HCT116 (cell line): ENCODE results near the gene PTGR3. TPM values are rescaled to one million over a fixed set of nuclear protein-coding genes. Genes with fewer than 3 reads are reported as not detected.
A peak's percentile ranks its signal among the peaks of the same experiment; 100 is the strongest.

Experiments used
- ATAC-seq: fragments of 200-7000 bp; cut with Tn5 transposase; 2 replicates; pipeline ENCODE4 v1.9.1; 2020; ENCODE audit warnings: mild to moderate bottlenecking, moderate library complexity
- BruUV-seq: library from RNA; stranded (reverse); fragments of 400-500 nt; replicated peaks from 2 replicates; lab custom pipeline; 2021; lab: Mats Ljungman, UMichigan
- CTCF ChIA-PET: fragments of 300-600 bp; sonication (Branson Sonifier 250); formaldehyde crosslinking; loops from one replicate; lab custom pipeline; 2021; ENCODE audit warnings: antibody characterized with exemption; lab: Charles Lee
- POLR2A ChIA-PET: fragments of 300-600, 350-600 bp; sonication (Branson Sonifier 250); formaldehyde crosslinking; loops from one replicate; lab custom pipeline; 2021; ENCODE audit warnings: antibody characterized with exemption; lab: Charles Lee
- RAD21 ChIA-PET, 2 experiments: fragments of 300-600 bp; sonication (Branson Sonifier 250); formaldehyde crosslinking; loops; one replicate each; lab custom pipeline; 2023; ENCODE audit warnings: low total read pairs in 2 of 2; ENCODE audit not compliant: uncharacterized antibody in 2 of 2, unreplicated experiment in 2 of 2, low non-redundant PET in 1 of 2; lab: Charles Lee
- DNase-seq: peaks from one replicate; pipeline ENCODE4 v3.0.0-alpha.2; 2010; ENCODE audit warnings: low read depth, low spot score
- H2AFZ ChIP-seq: fragments of 200-600 bp; shearing (Covaris generic), sonication (generic); 2 replicates; pipeline ENCODE4 v1.6.1; 2017; ENCODE audit warnings: low read depth, mixed run types, mixed read lengths, antibody characterized with exemption, low read length; ENCODE audit not compliant: poor library complexity, severe bottlenecking
- H3K27ac ChIP-seq: 2 replicates; pipeline ENCODE4 v1.5.1; 2012; ENCODE audit warnings: low read depth, low read length
- H3K27me3 ChIP-seq: fragments of 200-600 bp; sonication (generic); 2 replicates; pipeline ENCODE4 v1.6.1; 2016; ENCODE audit warnings: mixed run types, low read length, mixed read lengths; ENCODE audit not compliant: insufficient read depth
- H3K36me3 ChIP-seq, 2 experiments: fragments of 200-500 bp in 1 of 2; fragments of 200-600 bp in 1 of 2; sonication (Bioruptor generic) in 1 of 2; sonication (generic) in 1 of 2; 2 replicates each; pipeline versions ENCODE4 v1.5.1 to v1.6.1; 2014 to 2016; ENCODE audit warnings: low read length in 2 of 2, inconsistent platforms in 1 of 2, mixed read lengths in 1 of 2, mixed run types in 1 of 2; ENCODE audit not compliant: insufficient read depth in 2 of 2, control insufficient read depth in 1 of 2
- H3K4me1 ChIP-seq, 2 experiments: fragments of 200-600 bp in 1 of 2; sonication (generic) in 1 of 2; 2 replicates each; pipeline versions ENCODE4 v1.5.1 to v1.6.1; 2012 to 2017; ENCODE audit warnings: low read length in 2 of 2, inconsistent platforms in 1 of 2, mild to moderate bottlenecking in 1 of 2, mixed read lengths in 1 of 2, mixed run types in 1 of 2, moderate library complexity in 1 of 2; ENCODE audit not compliant: insufficient read depth in 2 of 2, control insufficient read depth in 1 of 2
- H3K4me2 ChIP-seq: fragments of 200-600 bp; sonication (generic); 2 replicates; pipeline ENCODE4 v1.6.1; 2017; ENCODE audit warnings: mixed run types, low read length, mixed read lengths
- H3K4me3 ChIP-seq, 2 experiments: fragments of 200-600 bp in 1 of 2; sonication (generic) in 1 of 2; replicated peaks in 1 of 2; 2 replicates each; pipeline ENCODE4 v1.5.1; 2011 to 2016; ENCODE audit warnings: low read length in 2 of 2, control low read depth in 1 of 2, low read depth in 1 of 2, mild to moderate bottlenecking in 1 of 2, mixed read lengths in 1 of 2, mixed run types in 1 of 2
- H3K79me2 ChIP-seq: fragments of 200-600 bp; sonication (generic); 2 replicates; pipeline ENCODE4 v1.6.1; 2017; ENCODE audit warnings: mild to moderate bottlenecking, mixed run types, low read length, moderate library complexity, mixed read lengths; ENCODE audit not compliant: insufficient read depth
- H3K9ac ChIP-seq: fragments of 200-600 bp; sonication (generic); 2 replicates; pipeline ENCODE4 v1.6.1; 2016; ENCODE audit warnings: low read length, mixed read lengths
- H3K9me2 ChIP-seq: fragments of 200-600 bp; sonication (generic), shearing (Covaris generic); 2 replicates; pipeline ENCODE4 v1.6.1; 2017; ENCODE audit warnings: mixed run types, mild to moderate bottlenecking, moderate library complexity; ENCODE audit not compliant: insufficient read depth
- H3K9me3 ChIP-seq, 2 experiments: fragments of 200-500 bp in 1 of 2; fragments of 200-600 bp in 1 of 2; sonication (Bioruptor generic) in 1 of 2; sonication (generic) in 1 of 2; 2 replicates each; pipeline ENCODE4 v1.6.1; 2014 to 2017; ENCODE audit warnings: low read length in 2 of 2, mixed read lengths in 2 of 2, inconsistent platforms in 1 of 2, low read depth in 1 of 2, mild to moderate bottlenecking in 1 of 2, mixed run types in 1 of 2, moderate library complexity in 1 of 2; ENCODE audit not compliant: control insufficient read depth in 1 of 2, insufficient read depth in 1 of 2
- H4K20me1 ChIP-seq: fragments of 200-600 bp; sonication (generic), shearing (Covaris generic); 2 replicates; pipeline ENCODE4 v1.6.1; 2017; ENCODE audit warnings: mixed run types, mild to moderate bottlenecking, moderate library complexity; ENCODE audit not compliant: insufficient read depth
- ATF3 ChIP-seq: IDR thresholded peaks from 2 replicates; pipeline ENCODE4 v1.6.1; 2012
- ELF1 ChIP-seq: IDR thresholded peaks from 2 replicates; pipeline ENCODE4 v1.6.1; 2012; ENCODE audit warnings: low read depth, borderline replicate concordance
- EZH2 ChIP-seq: fragments of 200-600 bp; sonication (generic); IDR thresholded peaks from 2 replicates; pipeline ENCODE4 v1.6.1; 2017; ENCODE audit warnings: antibody characterized with exemption, mixed run types
- JUND ChIP-seq: IDR thresholded peaks from 2 replicates; pipeline ENCODE4 v1.6.1; 2012
- MAX ChIP-seq: IDR thresholded peaks from 2 replicates; pipeline ENCODE4 v1.6.1; 2012
- POLR2A ChIP-seq: IDR thresholded peaks from 2 replicates; pipeline ENCODE4 v1.7.0; 2011; ENCODE audit warnings: borderline replicate concordance; ENCODE audit not compliant: insufficient read depth, insufficient read length; ENCODE audit errors: extremely low read depth
- SP1 ChIP-seq: IDR thresholded peaks from 2 replicates; pipeline ENCODE4 v1.6.1; 2012; ENCODE audit warnings: low read depth
- ZFX ChIP-seq: fragments of 450-650 bp; IDR thresholded peaks from 2 replicates; pipeline ENCODE4 v1.6.1; 2017
- ZNF274 ChIP-seq: fragments of 200-500 bp; sonication (Bioruptor generic); IDR thresholded peaks from 2 replicates; pipeline ENCODE4 v1.6.1; 2014; ENCODE audit warnings: mild to moderate bottlenecking, low read depth, low read length, inconsistent platforms
- intact Hi-C: fragments of 100-400 bp; cut with micrococcal nuclease; formaldehyde crosslinking; loops from 2 replicates; pipeline ENCODE4 v1.10.0; 2022
- total RNA-seq: library from RNA; stranded (reverse); gene quantifications from one replicate; pipeline ENCODE4 v1.2.1, GENCODE V29; 2021; ENCODE audit not compliant: unreplicated experiment

Gene PTGR3
- total RNA-seq, 1 experiment from 2014 or later: 25.3 TPM

GRCh38 chr18:75209129-75209950, at the start of gene PTGR3 (continued):
- TF ChIP-seq ATF3: no peak
- peak; percentile 40 for TF ChIP-seq SP1
- TF ChIP-seq ELF1: no peak
- no peak for TF ChIP-seq EZH2
- TF ChIP-seq POLR2A: no peak
- peak; percentile 52 for TF ChIP-seq MAX
- TF ChIP-seq JUND: no peak

- TF ChIP-seq SP1 (no peak), JUND (no peak), ZFX (no peak), ZNF274 (no peak)
- BruUV-seq: no TSS peak
- POLR2A ChIA-PET: no interaction called here
Observed at GRCh38 chr18:75257605-75258004, 48.7 kb upstream of the PTGR3 start.

More at GRCh38 chr18:75257605-75258004, 48.7 kb upstream of the PTGR3 start:
- Histone ChIP-seq H4K20me1 (no peaks in the 10 kb centered on the region), H3K4me1 (no peaks in the 10 kb centered on the region), H3K9me2 (no peaks in the 10 kb centered on the region), H3K79me2 (no peaks in the 10 kb centered on the region), H3K27ac (no peak overlapping the region), H2AFZ (no peak overlapping the region), H3K27me3 (no peaks in the 10 kb centered on the region), H3K4me2 (no peak overlapping the region), H3K4me3 (no peak overlapping the region), H3K9ac (no peak overlapping the region), H3K9me3 (no peaks in the 10 kb centered on the region), H3K36me3 (no peaks in the 10 kb centered on the region)
- intact Hi-C loops: no loop called here
- no peak for ATAC-seq
- ChIA-PET CTCF (no interaction called here), RAD21 (no interaction called here)
- no peak for DNase-seq
